ENCODE results near the gene KCNJ2.
A peak's percentile ranks its signal among the peaks of the same experiment; 100 is the strongest.

KCNJ2 gene

GRCh38 chr17:70168977-70169708 is at the start of gene KCNJ2:
Gene KCNJ2, plus strand, starts transcription at chr17:70169532. Its CDS starts 5,508 bp downstream, at chr17:70175040.
- DNase-seq (ENCODE audit: low read depth in 3 of 3): peak; percentile 15 to 36 (median 21)

DNA sequence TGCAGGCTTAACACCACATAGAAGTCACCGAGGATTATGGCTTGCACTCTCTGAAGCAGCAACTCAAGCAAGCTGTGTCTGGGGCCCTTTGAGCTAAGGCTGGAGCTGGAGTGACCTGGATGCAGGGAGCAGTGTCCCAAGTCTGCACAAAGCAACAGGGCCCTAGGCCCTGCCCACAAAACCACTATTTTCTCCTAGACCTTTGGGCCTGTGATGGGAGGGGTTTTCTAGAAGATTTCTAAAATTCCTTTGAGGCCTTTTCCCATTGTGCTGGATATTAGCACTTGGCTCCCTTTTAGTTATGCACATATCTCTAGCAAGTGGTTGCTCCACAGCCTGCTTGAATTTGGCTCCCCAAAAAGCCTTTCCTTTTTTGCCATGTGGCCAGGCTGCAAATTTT is 49.8 kb upstream of the KCNJ2 start:
- DNase-seq (ENCODE audit: low read depth in 3 of 3): no peak

GRCh38 chr17:70119983-70120382 is 49.3 kb upstream of the KCNJ2 start:
- DNase-seq (ENCODE audit: low read depth in 3 of 3): no peak

- no peak for DNase-seq (ENCODE audit: low read depth in 3 of 3)
Measured at GRCh38 chr17:70120425-70120824, 48.9 kb upstream of the KCNJ2 start.

DNA sequence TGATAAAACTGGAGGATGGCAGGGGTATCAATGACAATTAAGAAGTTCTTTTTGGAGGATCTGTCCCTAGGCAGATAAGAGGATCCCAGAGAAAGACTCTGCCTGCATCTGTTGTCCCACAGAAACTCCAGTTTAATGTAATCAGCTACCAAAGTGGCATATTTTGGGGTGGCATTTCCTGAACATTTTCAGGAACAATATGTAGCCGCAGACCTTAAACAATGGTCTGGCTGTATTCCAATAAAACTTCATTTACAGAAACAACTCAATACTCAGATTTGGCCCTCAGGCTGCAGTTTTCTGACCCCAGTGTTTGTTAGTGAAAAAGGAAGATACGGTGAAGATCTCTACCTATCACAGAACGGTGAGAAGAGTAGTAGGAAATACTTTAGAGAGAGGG is 48.2 kb upstream of the KCNJ2 start:
- DNase-seq (ENCODE audit: low read depth in 3 of 3): no peak

DNA sequence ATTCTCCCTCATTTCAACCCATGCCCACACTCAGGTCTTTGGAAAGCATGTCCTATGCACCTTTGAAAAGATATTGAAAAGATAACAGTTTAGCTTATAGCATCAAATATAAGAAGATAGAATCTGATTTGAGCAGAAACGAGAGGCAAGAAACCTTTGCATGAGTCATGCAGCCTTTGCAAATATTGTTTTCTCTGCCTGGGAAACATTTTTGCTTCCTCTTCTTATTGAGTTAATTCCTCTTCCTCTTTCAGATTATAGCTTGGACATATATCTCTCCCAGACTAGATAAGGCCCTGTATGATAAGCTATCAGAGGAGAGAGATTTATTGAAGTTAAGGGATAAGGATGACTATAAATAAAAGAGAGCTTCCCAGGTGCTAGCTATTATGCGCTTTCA is 46.1 kb upstream of the KCNJ2 start:
- DNase-seq (ENCODE audit: low read depth in 3 of 3): no peak

- DNase-seq (ENCODE audit: low read depth in 3 of 3): no peak
Measured at GRCh38 chr17:70124723-70125122, 44.6 kb upstream of the KCNJ2 start.

GRCh38 chr17:70127221-70127873 is 42.0 kb upstream of the KCNJ2 start:
- DNase-seq (ENCODE audit: low read depth in 3 of 3): no peak

DNA sequence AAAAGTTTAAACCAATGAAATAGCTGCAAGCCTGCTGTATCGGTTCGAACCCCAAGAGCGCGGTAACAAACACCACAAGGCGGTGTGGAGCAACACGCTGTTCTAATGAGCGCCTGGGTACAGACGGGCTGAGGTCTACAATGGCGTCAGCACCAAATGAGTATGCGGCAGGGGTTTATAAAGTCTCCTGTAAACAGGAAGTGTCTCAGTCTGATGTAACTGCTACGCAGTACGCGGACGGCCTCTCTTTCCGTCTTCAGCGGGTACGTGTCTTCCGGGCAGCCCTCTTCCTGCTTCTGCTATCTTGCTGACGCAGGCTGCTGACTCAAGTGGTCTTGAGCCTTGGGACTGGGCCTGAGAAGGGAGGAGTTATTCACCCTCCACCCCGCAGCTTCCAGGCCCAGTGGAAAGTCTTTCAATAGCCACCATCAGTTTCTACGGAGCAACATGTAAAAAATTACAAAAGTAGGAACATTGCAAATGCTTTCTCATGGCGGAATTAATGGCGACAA is 40.5 kb upstream of the KCNJ2 start:
- no peak for DNase-seq (ENCODE audit: low read depth in 3 of 3)

GRCh38 chr17:70130289-70130688 is 39.0 kb upstream of the KCNJ2 start:
- DNase-seq (ENCODE audit: low read depth in 3 of 3): no peak

- no peak for DNase-seq (ENCODE audit: low read depth in 3 of 3)
Measured at GRCh38 chr17:70132505-70132904, 36.8 kb upstream of the KCNJ2 start.

DNA sequence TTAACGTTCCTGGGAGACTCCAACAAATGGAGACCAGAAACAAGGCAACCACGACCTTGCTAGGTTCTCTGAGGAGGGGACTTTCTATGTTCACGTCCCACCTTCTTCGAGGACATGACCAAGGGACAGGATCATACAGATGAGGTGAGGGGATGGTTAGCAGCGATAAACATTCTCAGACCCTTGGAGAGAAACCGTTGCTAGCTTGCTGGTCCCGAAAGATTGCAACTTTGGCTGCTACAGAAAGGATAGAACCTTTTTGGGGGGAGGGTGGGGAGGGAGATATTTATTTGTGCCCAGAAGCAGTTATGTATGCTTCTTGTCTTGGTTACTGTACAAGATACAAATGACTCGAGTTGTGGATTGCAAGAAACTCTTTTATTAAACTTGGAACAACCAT is 35.3 kb upstream of the KCNJ2 start:
- DNase-seq (ENCODE audit: low read depth in 3 of 3): no peak

GRCh38 chr17:70134777-70135176 is 34.6 kb upstream of the KCNJ2 start:
- no peak for DNase-seq (ENCODE audit: low read depth in 3 of 3)

DNA sequence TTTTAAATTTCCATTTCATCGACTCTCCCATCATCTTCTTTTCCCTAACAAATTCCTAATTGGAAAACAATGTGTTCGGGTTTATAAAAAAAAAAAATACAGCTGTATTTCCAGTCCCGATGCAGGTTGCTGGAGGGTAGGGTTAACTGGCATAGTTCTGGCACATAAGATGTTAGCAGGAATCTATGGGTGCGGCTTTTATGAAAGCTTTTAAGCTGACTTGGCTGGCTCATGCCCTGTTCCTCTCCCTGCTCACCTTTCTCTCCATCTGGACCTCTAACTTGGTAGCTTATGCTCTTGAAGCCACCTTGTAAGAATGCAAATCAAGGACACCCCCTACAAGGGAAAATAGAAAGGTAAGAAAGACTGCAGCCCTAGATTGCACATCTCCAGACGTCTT is 33.2 kb upstream of the KCNJ2 start:
- no peak for DNase-seq (ENCODE audit: low read depth in 3 of 3)

DNA sequence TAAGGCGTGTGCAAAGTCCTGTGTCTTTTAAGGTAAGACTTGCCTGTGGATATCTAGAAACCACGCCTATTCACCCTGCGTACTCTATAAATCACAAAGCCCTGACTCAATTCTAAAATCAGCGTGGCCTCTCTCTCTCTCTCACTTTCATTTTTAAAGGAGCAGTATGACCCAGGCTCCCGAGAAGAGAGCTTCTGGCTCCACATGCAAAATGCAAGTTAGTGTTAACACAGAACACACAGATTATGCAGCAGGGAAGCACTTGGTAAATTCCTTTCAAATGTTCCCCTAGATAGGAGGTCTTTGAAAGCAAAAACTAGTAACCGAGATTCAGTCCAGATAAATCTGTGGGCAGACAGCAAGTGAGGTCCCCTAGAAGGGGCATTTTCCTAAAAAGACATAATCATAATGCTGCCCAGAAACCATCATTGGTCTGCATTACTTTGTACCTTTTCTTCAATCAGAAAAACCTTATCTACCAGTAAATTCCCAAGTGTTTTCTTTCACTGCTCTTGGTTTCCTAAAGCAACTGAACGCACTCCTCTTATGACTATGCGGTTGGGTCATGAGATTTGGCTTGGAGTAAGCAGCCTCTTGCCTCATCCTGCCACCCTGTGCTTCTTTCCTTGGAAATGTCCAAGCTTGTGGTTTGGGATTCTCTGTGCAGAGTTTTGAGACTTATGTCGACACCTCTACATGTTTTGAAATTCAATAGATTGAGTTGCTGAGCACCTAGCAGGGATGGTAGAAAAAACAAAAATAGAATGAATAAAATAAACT is 31.7 kb upstream of the KCNJ2 start:
- peak in 2 of 3 donors; percentile 11 to 15 for DNase-seq (ENCODE audit: low read depth in 3 of 3)

GRCh38 chr17:70138291-70138865 is 31.0 kb upstream of the KCNJ2 start:
- DNase-seq (ENCODE audit: low read depth in 3 of 3): no peak

GRCh38 chr17:70139449-70139993 is 29.8 kb upstream of the KCNJ2 start:
- no peak for DNase-seq (ENCODE audit: low read depth in 3 of 3)

- no peak for DNase-seq (ENCODE audit: low read depth in 3 of 3)
Measured at GRCh38 chr17:70144260-70144846, 25.0 kb upstream of the KCNJ2 start.

GRCh38 chr17:70153210-70153609 is 16.1 kb upstream of the KCNJ2 start:
- DNase-seq (ENCODE audit: low read depth in 3 of 3): no peak

- DNase-seq (ENCODE audit: low read depth in 3 of 3): no peak
Measured at GRCh38 chr17:70157151-70157550, 12.2 kb upstream of the KCNJ2 start.

GRCh38 chr17:70158180-70158579 is 11.2 kb upstream of the KCNJ2 start:
- no peak for DNase-seq (ENCODE audit: low read depth in 3 of 3)

Measured in stimulated activated CD4-positive, alpha-beta T cell treated with anti-CD3 and anti-CD28 coated beads, TNF-alpha, amount 100 ng/mL, for 48 hours (primary cell).